Neuronal stem cell (in vitro differentiated cells): ENCODE results near the gene ZNF180.

Experiments used
- DNase-seq: peaks from one replicate; pipeline ENCODE4 v3.0.0-alpha.2; 2013; ENCODE audit warnings: low spot score
- H2AFZ ChIP-seq: one replicate; pipeline ENCODE4 v1.6.1; 2013; ENCODE audit warnings: mild to moderate bottlenecking, low read length, inconsistent platforms
- H2AK5ac ChIP-seq: 2 replicates; pipeline ENCODE4 v1.6.1; 2013; ENCODE audit warnings: low read depth, mild to moderate bottlenecking, inconsistent platforms, low read length, moderate library complexity, mixed read lengths
- H2BK120ac ChIP-seq: 2 replicates; pipeline ENCODE4 v1.6.1; 2013; ENCODE audit warnings: low read depth, mild to moderate bottlenecking, inconsistent platforms, low read length, moderate library complexity, mixed read lengths
- H2BK12ac ChIP-seq: one replicate; pipeline ENCODE4 v1.6.1; 2013; ENCODE audit warnings: low read length, inconsistent platforms
- H2BK15ac ChIP-seq: 2 replicates; pipeline ENCODE4 v1.6.1; 2013; ENCODE audit warnings: mild to moderate bottlenecking, low read length, inconsistent platforms, mixed read lengths
- H2BK5ac ChIP-seq: one replicate; pipeline ENCODE4 v1.6.1; 2013; ENCODE audit warnings: inconsistent platforms, mild to moderate bottlenecking, low read length, moderate library complexity
- H3K14ac ChIP-seq: one replicate; pipeline ENCODE4 v1.6.1; 2013; ENCODE audit warnings: low read length, inconsistent platforms
- H3K18ac ChIP-seq: 2 replicates; pipeline ENCODE4 v1.6.1; 2013; ENCODE audit warnings: low read length, inconsistent platforms
- H3K23ac ChIP-seq: 2 replicates; pipeline ENCODE4 v1.6.1; 2013; ENCODE audit warnings: low read depth, mild to moderate bottlenecking, mixed read lengths, low read length, inconsistent platforms; ENCODE audit not compliant: poor library complexity
- H3K27ac ChIP-seq: replicated peaks from 3 replicates; pipeline ENCODE4 v1.5.1; 2013; ENCODE audit warnings: low read length, inconsistent platforms
- H3K27me3 ChIP-seq, 3 experiments: 2 replicates each; pipeline ENCODE4 v1.6.1; 2013; ENCODE audit warnings: low read length in 3 of 3, mild to moderate bottlenecking in 2 of 3, inconsistent platforms in 1 of 3, low read depth in 1 of 3, mixed read lengths in 1 of 3, moderate library complexity in 1 of 3; ENCODE audit not compliant: control insufficient read depth in 3 of 3, insufficient read depth in 3 of 3
- H3K36me3 ChIP-seq, 2 donors: replicated peaks in 1 of 2; 2 replicates each; pipeline ENCODE4 v1.6.1; 2013; ENCODE audit warnings: low read length in 2 of 2; ENCODE audit not compliant: control insufficient read depth in 2 of 2, insufficient read depth in 2 of 2
- H3K4ac ChIP-seq: 2 replicates; pipeline ENCODE4 v1.6.1; 2013; ENCODE audit warnings: inconsistent platforms, mild to moderate bottlenecking, low read length, moderate library complexity
- H3K4me1 ChIP-seq, 2 donors: 1 replicate in 1 of 2; 2 replicates in 1 of 2; pipeline ENCODE4 v1.6.1; 2013; ENCODE audit warnings: low read length in 2 of 2, low read depth in 1 of 2; ENCODE audit not compliant: control insufficient read depth in 2 of 2, insufficient read depth in 1 of 2
- H3K4me2 ChIP-seq: one replicate; pipeline ENCODE4 v1.6.1; 2013; ENCODE audit warnings: mild to moderate bottlenecking, low read length, inconsistent platforms; ENCODE audit not compliant: insufficient read depth, poor library complexity, severe bottlenecking
- H3K4me3 ChIP-seq, 2 donors: 2 replicates each; pipeline ENCODE4 v1.5.1; 2013; ENCODE audit warnings: low read length in 2 of 2, mild to moderate bottlenecking in 2 of 2, inconsistent platforms in 1 of 2, moderate library complexity in 1 of 2
- H3K79me1 ChIP-seq: one replicate; pipeline ENCODE4 v1.6.1; 2013; ENCODE audit warnings: low read depth, mild to moderate bottlenecking, inconsistent platforms, low read length, moderate library complexity
- H3K9ac ChIP-seq: one replicate; pipeline ENCODE4 v1.6.1; 2013; ENCODE audit warnings: mild to moderate bottlenecking, low read depth, low read length, inconsistent platforms; ENCODE audit not compliant: poor library complexity
- H3K9me3 ChIP-seq, 2 donors: replicated peaks in 1 of 2; 2 replicates each; pipeline versions ENCODE3 to v1.6.1; 2013; ENCODE audit warnings: low read length in 2 of 2, mild to moderate bottlenecking in 2 of 2, inconsistent platforms in 1 of 2, low read depth in 1 of 2, mixed read lengths in 1 of 2, moderate library complexity in 1 of 2; ENCODE audit not compliant: control insufficient read depth in 2 of 2, insufficient read depth in 1 of 2
- H4K8ac ChIP-seq: one replicate; pipeline ENCODE4 v1.6.1; 2013; ENCODE audit warnings: low read depth, mild to moderate bottlenecking, inconsistent platforms, low read length, moderate library complexity
- H4K91ac ChIP-seq: one replicate; pipeline ENCODE4 v1.6.1; 2013; ENCODE audit warnings: low read length, low read depth, mild to moderate bottlenecking, inconsistent platforms; ENCODE audit not compliant: poor library complexity
- WGBS, 2 donors: extraction: QIAGEN DNeasy Blood & Tissue Kit; methylation state at CpG; one replicate each; pipeline ENCODE4 v1.1.7; 2013; ENCODE audit warnings: missing lambda C conversion rate in 2 of 2, mixed read lengths in 1 of 2; ENCODE audit not compliant: insufficient read length in 2 of 2, insufficient replicate concordance in 1 of 2; ENCODE audit errors: extremely low coverage in 2 of 2; 5-methylcytosine and 5-hydroxymethylcytosine counted together

Gene ZNF180

DNA sequence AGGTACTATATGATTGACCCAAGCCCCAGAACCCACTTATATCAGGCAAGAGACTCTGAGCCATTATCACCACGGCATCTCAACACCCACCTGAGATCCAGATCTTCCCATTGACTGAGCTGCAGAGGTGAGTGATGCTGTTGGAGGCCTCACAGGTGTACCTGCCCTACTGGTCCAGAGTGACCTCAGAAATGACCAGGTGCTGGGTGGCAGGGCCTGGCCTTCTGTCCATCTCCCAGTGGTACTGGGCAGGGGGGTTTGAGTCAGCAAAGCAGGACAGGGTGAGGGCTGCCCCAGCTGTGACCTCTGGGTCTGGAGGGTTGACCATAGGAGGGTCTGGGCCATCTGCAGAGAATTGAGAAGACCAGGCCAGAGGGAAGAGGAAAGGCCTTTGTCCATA is 42.3 kb upstream of the ZNF180 start:
- WGBS, 2 donors: no CpG with 5 or more reads among the region's 1 CpG

DNA sequence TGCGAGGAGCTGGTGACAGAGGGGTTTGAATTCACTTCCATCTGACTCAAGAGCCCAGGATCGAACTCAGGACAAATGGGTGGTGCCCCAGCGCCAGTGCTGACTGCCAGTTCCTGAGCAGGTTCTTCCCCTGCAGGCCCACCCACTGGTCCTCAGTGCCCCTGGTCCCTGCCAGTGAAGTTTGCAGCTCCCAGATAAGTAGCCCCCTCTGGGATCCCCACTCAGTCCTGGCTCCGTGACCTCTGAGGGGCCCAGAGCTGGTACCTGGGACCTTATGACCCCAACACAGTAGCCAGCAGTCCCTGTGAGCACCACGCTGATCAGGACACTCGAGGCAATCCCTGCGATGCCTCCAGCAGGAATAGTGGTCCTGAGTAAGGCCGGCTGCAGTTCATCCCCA is 40.4 kb upstream of the ZNF180 start:
- no CpG with 5 or more reads among the region's 8 CpGs for WGBS, 2 donors
- no peak for DNase-seq
- Histone ChIP-seq H3K14ac (no peak overlapping the region), H4K8ac (no peak overlapping the region), H3K9ac (no peak overlapping the region), H4K91ac (no peak overlapping the region), H3K4me2 (no peak overlapping the region), H3K27ac (no peak overlapping the region), H3K18ac (no peak overlapping the region), H3K23ac (no peak overlapping the region), H2AK5ac (no peak overlapping the region), H2BK15ac (no peak overlapping the region), H2BK5ac (no peak overlapping the region), H3K36me3 (no peaks in the 10 kb centered on the region), H3K4me3 (no peak overlapping the region), H2AFZ (no peak overlapping the region), H3K79me1 (no peaks in the 10 kb centered on the region), H3K4me1 (no peaks in the 10 kb centered on the region), H3K9me3 (peaks cover 0 to 7% of the 10 kb centered on the region in 2 donors), H2BK120ac (no peak overlapping the region), H3K27me3 (no peaks in the 10 kb centered on the region), H3K4ac (no peak overlapping the region), H2BK12ac (no peak overlapping the region)

More for the DNA sequence above, 42.3 kb upstream of the ZNF180 start:
- Histone ChIP-seq H2AFZ (no peak overlapping the region), H4K91ac (no peak overlapping the region), H3K4me3 (no peak overlapping the region), H3K27me3 (no peaks in the 10 kb centered on the region), H2BK15ac (no peak overlapping the region), H2BK5ac (no peak overlapping the region), H2BK12ac (no peak overlapping the region), H3K4ac (no peak overlapping the region), H3K9ac (no peak overlapping the region), H3K9me3 (peaks cover 0 to 10% of the 10 kb centered on the region in 2 donors), H3K27ac (no peak overlapping the region), H2BK120ac (no peak overlapping the region), H3K4me1 (no peaks in the 10 kb centered on the region), H3K18ac (no peak overlapping the region), H3K23ac (no peak overlapping the region), H3K4me2 (no peak overlapping the region), H2AK5ac (no peak overlapping the region), H3K36me3 (no peaks in the 10 kb centered on the region), H3K79me1 (no peaks in the 10 kb centered on the region), H4K8ac (no peak overlapping the region), H3K14ac (no peak overlapping the region)
- DNase-seq: no peak

DNA sequence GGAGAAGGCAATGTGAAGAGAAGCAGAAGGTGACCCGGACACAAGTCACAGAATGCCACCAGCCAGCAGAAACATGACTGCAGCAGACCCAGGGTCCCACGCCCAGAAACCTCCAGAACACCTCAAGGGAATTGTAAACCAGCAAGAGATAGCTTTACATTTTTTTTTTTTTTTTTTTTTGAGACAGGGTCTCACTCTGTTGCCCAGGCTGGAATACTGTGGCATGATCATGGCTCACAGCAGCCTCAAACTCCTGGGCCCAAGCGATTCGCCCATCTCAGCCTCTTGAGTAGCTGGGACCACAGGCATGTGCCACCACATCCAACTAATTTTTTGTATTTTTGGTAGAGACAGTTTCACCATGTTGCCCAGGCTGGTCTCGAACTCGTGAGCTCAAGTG is 39.7 kb upstream of the ZNF180 start:
- peaks cover 0 to 7% of the 10 kb centered on the region in 2 donors for H3K9me3 ChIP-seq
- H3K14ac ChIP-seq: no peak overlapping the region
- no peak overlapping the region for H3K4ac ChIP-seq
- no peak overlapping the region for H3K9ac ChIP-seq
- no peaks in the 10 kb centered on the region for H3K79me1 ChIP-seq
- H3K18ac ChIP-seq: no peak overlapping the region
- no CpG with 5 or more reads among the region's 6 CpGs for WGBS, 2 donors
- no peaks in the 10 kb centered on the region for H3K4me1 ChIP-seq
- H2BK12ac ChIP-seq: no peak overlapping the region
- H4K8ac ChIP-seq: no peak overlapping the region
- H2BK5ac ChIP-seq: no peak overlapping the region
- no peak overlapping the region for H4K91ac ChIP-seq
- H2BK120ac ChIP-seq: no peak overlapping the region
- no peak overlapping the region for H3K23ac ChIP-seq
- no peak overlapping the region for H3K4me3 ChIP-seq
- H3K27me3 ChIP-seq: no peaks in the 10 kb centered on the region
- H2BK15ac ChIP-seq: no peak overlapping the region
- no peak overlapping the region for H2AFZ ChIP-seq
- no peaks in the 10 kb centered on the region for H3K36me3 ChIP-seq
- no peak overlapping the region for H2AK5ac ChIP-seq
- no peak for DNase-seq
- H3K27ac ChIP-seq: no peak overlapping the region
- no peak overlapping the region for H3K4me2 ChIP-seq

GRCh38 chr19:44539236-44539826 is 39.0 kb upstream of the ZNF180 start:
- no peak overlapping the region for H3K4ac ChIP-seq
- no peaks in the 10 kb centered on the region for H3K79me1 ChIP-seq
- no peak overlapping the region for H2AFZ ChIP-seq
- H3K36me3 ChIP-seq: no peaks in the 10 kb centered on the region
- H3K14ac ChIP-seq: no peak overlapping the region
- H2BK120ac ChIP-seq: no peak overlapping the region
- H3K4me1 ChIP-seq: no peaks in the 10 kb centered on the region
- H3K9me3 ChIP-seq: peaks cover 0 to 10% of the 10 kb centered on the region in 2 donors
- no peak overlapping the region for H3K23ac ChIP-seq
- H2BK5ac ChIP-seq: no peak overlapping the region
- H3K18ac ChIP-seq: no peak overlapping the region
- no peaks in the 10 kb centered on the region for H3K27me3 ChIP-seq
- H3K4me3 ChIP-seq: no peak overlapping the region
- no peak overlapping the region for H4K91ac ChIP-seq
- H2BK12ac ChIP-seq: no peak overlapping the region
- no peak overlapping the region for H3K9ac ChIP-seq
- H3K27ac ChIP-seq: no peak overlapping the region
- no peak overlapping the region for H4K8ac ChIP-seq
- no peak overlapping the region for H2AK5ac ChIP-seq
- no peak for DNase-seq
- WGBS, 2 donors: no CpG with 5 or more reads among the region's 11 CpGs
- H3K4me2 ChIP-seq: no peak overlapping the region
- H2BK15ac ChIP-seq: no peak overlapping the region
